ENCODE data around the gene KCNG4. TPM values are rescaled to one million over a fixed set of nuclear protein-coding genes. Genes with fewer than 3 reads are reported as not detected.

KCNG4 gene
- total and polyA plus RNA-seq, 2 donors (not counting 3 experiments of a cell fraction or from before 2014, with no cell fraction given), result not detected

- Histone ChIP-seq H3K27me3 (ENCODE audit: control insufficient read depth in 2 of 2, insufficient read depth in 2 of 2, low read length in 2 of 2) (peaks cover 0 to 4% of the 10 kb centered on the region in 2 experiments), H2AFZ (ENCODE audit: low read depth, low read length) (no peak overlapping the region), H3K4me2 (ENCODE audit: insufficient read depth, low read length) (no peak overlapping the region), H3K4me1 (ENCODE audit: control insufficient read depth, extremely low read depth, insufficient read depth, low read length) (no peaks in the 10 kb centered on the region), H3K9ac (replicated peaks; ENCODE audit: extremely low read depth, insufficient read depth, low read length) (no peak overlapping the region), H4K20me1 (replicated peaks; ENCODE audit: control insufficient read depth, extremely low read depth, insufficient read depth, low read length) (no peaks in the 10 kb centered on the region), H3K27ac (ENCODE audit: insufficient read depth, low read depth, low read length) (no peak overlapping the region), H3K9me3 (replicated peaks; ENCODE audit: control insufficient read depth, insufficient read depth, low read length) (no peaks in the 10 kb centered on the region), H3K79me2 (ENCODE audit: control insufficient read depth, insufficient read depth, low read length) (no peaks in the 10 kb centered on the region), H3K9me1 (replicated peaks; ENCODE audit: control insufficient read depth, extremely low read depth, insufficient read depth, low read length) (no peaks in the 10 kb centered on the region), H3K4me3 (replicated peaks in 1 of 3; ENCODE audit: insufficient read depth in 1 of 3, low read depth in 1 of 3, low read length in 3 of 3) (no peak overlapping the region), H3K36me3 (ENCODE audit: control insufficient read depth in 2 of 2, extremely low read depth in 1 of 2, insufficient read depth in 2 of 2, low read length in 2 of 2) (no peaks in the 10 kb centered on the region)
- CTCF ChIA-PET, result interaction anchor here (0.5 to 3.8 kb wide), 38 partner anchors 8 to 448 kb away, joined by 3 to 48 read pairs (median 4); no protein-coding TSS in a partner anchor
- peak; percentile 54 for DNase-seq (ENCODE audit: low read depth, low spot score)
- no peak for TF ChIP-seq POLR2AphosphoS5 (IDR thresholded peaks at IDR 0.05; ENCODE audit: insufficient read depth, low read depth, low read length)
- TF ChIP-seq MAX (IDR thresholded peaks at IDR 0.05; ENCODE audit: insufficient read depth, insufficient read length), result no peak
- TF ChIP-seq CTCF (IDR thresholded peaks at IDR 0.05; ENCODE audit: extremely low read depth in 1 of 2, insufficient read depth in 1 of 2, low read depth in 1 of 2, low read length in 2 of 2), result peak; percentile 77
- POLR2A ChIA-PET, result no interaction called here
- dilution Hi-C loops (cut with MboI; ENCODE audit: extremely low pct_ligation_motif_present, low sequenced_read_pairs) (no loop called here), intact Hi-C loops (cut with micrococcal nuclease) (loop anchor here (1.0 to 5.0 kb wide), 4 partner anchors 31 to 345 kb away; no protein-coding TSS in a partner anchor)
- no TSS peak for BruUV-seq (replicated peaks)
- FAIRE-seq, result peak; percentile 78
Observed at GRCh38 chr16:84277244-84277823, 37.5 kb upstream of the KCNG4 start.
